Neural cell (in vitro differentiated cells): ENCODE measurements around the gene COL6A5. TPM values are rescaled to one million over a fixed set of nuclear protein-coding genes. Genes with fewer than 3 reads are reported as not detected.

Source experiments
- H2AFZ ChIP-seq: fragments of 200-600, 300-800 bp; sonication (generic), shearing (Covaris generic); 2 replicates; pipeline ENCODE4 v1.6.0; 2014; ENCODE audit warnings: low read depth, mild to moderate bottlenecking, antibody characterized with exemption, low read length, moderate library complexity
- H3F3A ChIP-seq: fragments of 200-600 bp; shearing (Covaris generic); 2 replicates; pipeline ENCODE4 v1.6.1; 2016; ENCODE audit warnings: mild to moderate bottlenecking, moderate library complexity, mixed read lengths, antibody characterized with exemption, low read length; ENCODE audit not compliant: insufficient read depth, poor library complexity, severe bottlenecking
- H3K27ac ChIP-seq: fragments of 200-600, 300-800 bp; sonication (generic), shearing (Covaris generic); 2 replicates; pipeline ENCODE4 v1.5.1; 2014; ENCODE audit warnings: mild to moderate bottlenecking, low read length, moderate library complexity
- H3K27me3 ChIP-seq: fragments of 300-800, 200-600 bp; sonication (generic), shearing (Covaris generic); 2 replicates; pipeline ENCODE4 v1.6.0; 2014; ENCODE audit warnings: mild to moderate bottlenecking, low read depth, low read length, moderate library complexity; ENCODE audit not compliant: insufficient read depth
- H3K36me3 ChIP-seq: fragments of 300-800, 200-600 bp; sonication (generic), shearing (Covaris generic); 2 replicates; pipeline ENCODE4 v1.5.1; 2014; ENCODE audit warnings: mild to moderate bottlenecking, antibody characterized with exemption, low read length, moderate library complexity; ENCODE audit not compliant: insufficient read depth
- H3K4me2 ChIP-seq: fragments of 300-800, 200-600 bp; sonication (generic), shearing (Covaris generic); 2 replicates; pipeline ENCODE4 v1.6.0; 2014; ENCODE audit warnings: mild to moderate bottlenecking, low read length
- H3K4me3 ChIP-seq: fragments of 300-800, 200-600 bp; sonication (generic), shearing (Covaris generic); 2 replicates; pipeline ENCODE4 v1.5.1; 2014; ENCODE audit warnings: mild to moderate bottlenecking, low read length, moderate library complexity
- H3K79me2 ChIP-seq: fragments of 200-600 bp; shearing (Covaris generic); replicated peaks from 2 replicates; pipeline ENCODE4 v1.6.0; 2014; ENCODE audit warnings: mild to moderate bottlenecking, low read length, moderate library complexity; ENCODE audit not compliant: insufficient read depth
- H3K9ac ChIP-seq: fragments of 300-800, 200-600 bp; sonication (generic), shearing (Covaris generic); 2 replicates; pipeline ENCODE4 v1.6.1; 2016; ENCODE audit warnings: mild to moderate bottlenecking, low read length, mixed read lengths
- H3K9me2 ChIP-seq: fragments of 200-600 bp; shearing (Covaris generic); 2 replicates; pipeline ENCODE4 v1.6.1; 2016; ENCODE audit warnings: mild to moderate bottlenecking, low read length, mixed read lengths; ENCODE audit not compliant: insufficient read depth
- H3K9me3 ChIP-seq: fragments of 200-600, 300-800 bp; sonication (generic), shearing (Covaris generic); 2 replicates; pipeline ENCODE4 v1.6.1; 2016; ENCODE audit warnings: mild to moderate bottlenecking, mixed run types, low read length, moderate library complexity, mixed read lengths
- H4K20me1 ChIP-seq: fragments of 200-600 bp; shearing (Covaris generic); 2 replicates; pipeline ENCODE4 v1.6.1; 2016; ENCODE audit warnings: mild to moderate bottlenecking, mixed run types; ENCODE audit not compliant: insufficient read depth
- EP300 ChIP-seq: fragments of 450-650 bp; conservative IDR thresholded peaks from 2 replicates; pipeline ENCODE4 v1.6.1; 2014; ENCODE audit warnings: antibody characterized with exemption, mild to moderate bottlenecking, moderate library complexity; ENCODE audit not compliant: poor library complexity, severe bottlenecking
- EZH2 ChIP-seq: fragments of 200-600, 300-800 bp; shearing (Covaris generic), sonication (generic); IDR thresholded peaks from 2 replicates; pipeline ENCODE4 v1.6.1; 2014; ENCODE audit warnings: antibody characterized with exemption, low read length, borderline replicate concordance, mild to moderate bottlenecking; ENCODE audit not compliant: insufficient read depth, poor library complexity, severe bottlenecking
- MXI1 ChIP-seq: fragments of 450-650 bp; conservative IDR thresholded peaks from 2 replicates; pipeline ENCODE4 v1.6.1; 2014; ENCODE audit warnings: antibody characterized with exemption, mild to moderate bottlenecking; ENCODE audit not compliant: poor library complexity, severe bottlenecking
- POLR2AphosphoS5 ChIP-seq: IDR thresholded peaks from 2 replicates; pipeline ENCODE4 v1.6.1; 2012
- RAD21 ChIP-seq: fragments of 450-650 bp; conservative IDR thresholded peaks from 2 replicates; pipeline ENCODE4 v1.6.1; 2014; ENCODE audit warnings: antibody characterized with exemption, mild to moderate bottlenecking, moderate library complexity
- SMC3 ChIP-seq: fragments of 450-650 bp; conservative IDR thresholded peaks from 2 replicates; pipeline ENCODE4 v1.6.1; 2014; ENCODE audit warnings: antibody characterized with exemption, mild to moderate bottlenecking, moderate library complexity; ENCODE audit not compliant: poor library complexity
- TAF1 ChIP-seq: IDR thresholded peaks from 2 replicates; pipeline ENCODE4 v1.6.1; 2012; ENCODE audit warnings: low read depth
- polyA plus RNA-seq: library from polyadenylated mRNA; depleted of rRNA; stranded (reverse); fragments of >200 nt; gene quantifications from 2 replicates; pipeline ENCODE4 v1.2.3, GENCODE V29; 2014
- TF ChIP-seq, protein P1 (sequence below): fragments of 450-650 bp; IDR thresholded peaks from 2 replicates; pipeline ENCODE4 v1.5.1; 2014; ENCODE audit warnings: antibody characterized with exemption, mild to moderate bottlenecking, moderate library complexity; ENCODE audit not compliant: poor library complexity, severe bottlenecking
- TF ChIP-seq, protein P2 (sequence below): IDR thresholded peaks from 2 replicates; pipeline ENCODE4 v1.6.1; 2012; ENCODE audit warnings: borderline replicate concordance

The COL6A5 gene
- polyA plus RNA-seq, 1 donor from 2014 or later: not detected

DNA sequence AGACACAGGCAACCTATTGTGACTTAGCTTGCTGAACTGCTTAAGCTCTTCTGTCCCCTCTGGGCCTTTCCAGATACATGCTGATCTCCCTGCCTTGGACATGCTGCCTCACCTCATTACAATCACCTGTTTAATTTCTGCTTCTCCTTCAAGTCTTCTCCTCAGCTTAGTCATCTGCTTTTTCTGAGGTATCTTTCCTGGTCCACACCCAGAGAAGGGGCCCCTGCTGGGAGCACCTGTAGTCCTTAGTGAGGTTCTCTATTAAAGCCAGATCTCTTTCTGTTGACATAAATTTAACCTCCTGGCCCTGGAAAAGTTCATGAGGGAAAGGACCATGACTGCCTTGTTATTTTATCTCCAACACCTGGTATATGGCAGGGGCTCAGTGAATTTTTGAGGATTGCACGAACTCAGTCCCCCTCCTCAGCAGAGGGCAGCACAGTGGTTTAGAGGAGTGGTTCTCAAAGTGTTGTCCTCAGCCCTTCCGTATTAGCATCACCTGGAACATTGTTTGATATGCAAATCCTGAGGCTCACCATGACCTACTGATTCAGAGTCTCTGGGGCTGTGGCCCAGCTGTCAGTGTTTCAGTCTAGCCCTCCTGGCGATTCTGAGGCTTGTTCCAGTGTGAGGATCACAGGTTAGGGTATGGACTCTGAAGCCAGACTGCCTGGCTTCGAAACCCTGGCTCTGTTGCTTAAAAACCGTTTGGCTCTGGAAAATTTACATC lies 184.2 kb downstream of the COL6A5 start:
- Histone ChIP-seq H3K4me2 (no peak overlapping the region), H3K9ac (no peak overlapping the region), H2AFZ (no peak overlapping the region), H3F3A (no peaks in the 10 kb centered on the region), H3K36me3 (no peaks in the 10 kb centered on the region), H3K9me2 (no peaks in the 10 kb centered on the region), H3K27ac (no peak overlapping the region), H3K9me3 (no peaks in the 10 kb centered on the region), H3K27me3 (no peaks in the 10 kb centered on the region), H3K4me3 (no peak overlapping the region), H4K20me1 (no peaks in the 10 kb centered on the region), H3K79me2 (no peaks in the 10 kb centered on the region)
- TF ChIP-seq, protein P1, sequence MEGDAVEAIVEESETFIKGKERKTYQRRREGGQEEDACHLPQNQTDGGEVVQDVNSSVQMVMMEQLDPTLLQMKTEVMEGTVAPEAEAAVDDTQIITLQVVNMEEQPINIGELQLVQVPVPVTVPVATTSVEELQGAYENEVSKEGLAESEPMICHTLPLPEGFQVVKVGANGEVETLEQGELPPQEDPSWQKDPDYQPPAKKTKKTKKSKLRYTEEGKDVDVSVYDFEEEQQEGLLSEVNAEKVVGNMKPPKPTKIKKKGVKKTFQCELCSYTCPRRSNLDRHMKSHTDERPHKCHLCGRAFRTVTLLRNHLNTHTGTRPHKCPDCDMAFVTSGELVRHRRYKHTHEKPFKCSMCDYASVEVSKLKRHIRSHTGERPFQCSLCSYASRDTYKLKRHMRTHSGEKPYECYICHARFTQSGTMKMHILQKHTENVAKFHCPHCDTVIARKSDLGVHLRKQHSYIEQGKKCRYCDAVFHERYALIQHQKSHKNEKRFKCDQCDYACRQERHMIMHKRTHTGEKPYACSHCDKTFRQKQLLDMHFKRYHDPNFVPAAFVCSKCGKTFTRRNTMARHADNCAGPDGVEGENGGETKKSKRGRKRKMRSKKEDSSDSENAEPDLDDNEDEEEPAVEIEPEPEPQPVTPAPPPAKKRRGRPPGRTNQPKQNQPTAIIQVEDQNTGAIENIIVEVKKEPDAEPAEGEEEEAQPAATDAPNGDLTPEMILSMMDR: no peak
- no peak for TF ChIP-seq RAD21
- TF ChIP-seq EZH2: no peak
- no peak for TF ChIP-seq TAF1
- no peak for TF ChIP-seq SMC3
- TF ChIP-seq EP300: no peak

DNA sequence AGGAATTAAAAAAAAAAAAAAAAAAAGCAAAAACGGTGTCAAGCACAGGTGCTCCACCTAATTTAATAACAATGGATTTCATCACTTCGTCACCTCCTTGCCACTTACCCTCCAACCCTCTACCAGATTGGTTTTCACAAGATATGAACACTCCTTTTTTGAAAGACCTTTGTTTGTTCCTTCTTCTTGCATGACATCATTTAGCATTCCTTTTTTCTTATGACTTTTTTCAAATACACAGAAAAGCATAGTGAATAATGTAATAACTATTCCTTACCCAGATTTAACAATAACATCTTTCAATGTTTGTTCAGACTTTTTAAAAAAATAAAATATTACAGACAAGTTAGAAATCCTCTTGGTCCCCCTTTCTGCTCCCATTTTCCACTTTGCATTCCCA lies 187.8 kb downstream of the COL6A5 start:
- no peak overlapping the region for H3K27ac ChIP-seq
- H3K79me2 ChIP-seq: no peaks in the 10 kb centered on the region
- H3K9me3 ChIP-seq: no peaks in the 10 kb centered on the region
- TF ChIP-seq SMC3 (no peak), MXI1 (no peak), TAF1 (no peak), RAD21 (no peak), EP300 (no peak), POLR2AphosphoS5 (no peak), EZH2 (no peak)
- TF ChIP-seq, protein P1: no peak
- TF ChIP-seq, protein P2, sequence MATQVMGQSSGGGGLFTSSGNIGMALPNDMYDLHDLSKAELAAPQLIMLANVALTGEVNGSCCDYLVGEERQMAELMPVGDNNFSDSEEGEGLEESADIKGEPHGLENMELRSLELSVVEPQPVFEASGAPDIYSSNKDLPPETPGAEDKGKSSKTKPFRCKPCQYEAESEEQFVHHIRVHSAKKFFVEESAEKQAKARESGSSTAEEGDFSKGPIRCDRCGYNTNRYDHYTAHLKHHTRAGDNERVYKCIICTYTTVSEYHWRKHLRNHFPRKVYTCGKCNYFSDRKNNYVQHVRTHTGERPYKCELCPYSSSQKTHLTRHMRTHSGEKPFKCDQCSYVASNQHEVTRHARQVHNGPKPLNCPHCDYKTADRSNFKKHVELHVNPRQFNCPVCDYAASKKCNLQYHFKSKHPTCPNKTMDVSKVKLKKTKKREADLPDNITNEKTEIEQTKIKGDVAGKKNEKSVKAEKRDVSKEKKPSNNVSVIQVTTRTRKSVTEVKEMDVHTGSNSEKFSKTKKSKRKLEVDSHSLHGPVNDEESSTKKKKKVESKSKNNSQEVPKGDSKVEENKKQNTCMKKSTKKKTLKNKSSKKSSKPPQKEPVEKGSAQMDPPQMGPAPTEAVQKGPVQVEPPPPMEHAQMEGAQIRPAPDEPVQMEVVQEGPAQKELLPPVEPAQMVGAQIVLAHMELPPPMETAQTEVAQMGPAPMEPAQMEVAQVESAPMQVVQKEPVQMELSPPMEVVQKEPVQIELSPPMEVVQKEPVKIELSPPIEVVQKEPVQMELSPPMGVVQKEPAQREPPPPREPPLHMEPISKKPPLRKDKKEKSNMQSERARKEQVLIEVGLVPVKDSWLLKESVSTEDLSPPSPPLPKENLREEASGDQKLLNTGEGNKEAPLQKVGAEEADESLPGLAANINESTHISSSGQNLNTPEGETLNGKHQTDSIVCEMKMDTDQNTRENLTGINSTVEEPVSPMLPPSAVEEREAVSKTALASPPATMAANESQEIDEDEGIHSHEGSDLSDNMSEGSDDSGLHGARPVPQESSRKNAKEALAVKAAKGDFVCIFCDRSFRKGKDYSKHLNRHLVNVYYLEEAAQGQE: no peak
- H3K4me3 ChIP-seq: no peak overlapping the region
- no peaks in the 10 kb centered on the region for H4K20me1 ChIP-seq
- H3K9ac ChIP-seq: no peak overlapping the region
- peaks cover 3% of the 10 kb centered on the region for H3F3A ChIP-seq
- H3K9me2 ChIP-seq: no peaks in the 10 kb centered on the region
- H2AFZ ChIP-seq: no peak overlapping the region
- no peaks in the 10 kb centered on the region for H3K36me3 ChIP-seq
- no peaks in the 10 kb centered on the region for H3K27me3 ChIP-seq
- no peak overlapping the region for H3K4me2 ChIP-seq

Other genes with a start within 250 kb of the COL6A5 start
- not detected in 2 replicates for gene COL6A6, start 171.5 kb downstream of the COL6A5 start, polyA plus RNA-seq